ENCODE measurements around the gene SAMD3.

The SAMD3 gene

GRCh38 chr6:130138116-130138908 lies 84.4 kb downstream of the SAMD3 start:
- TF ChIP-seq REST (IDR thresholded peaks at IDR 0.05; ENCODE audit: insufficient read depth in 1 of 2, low read depth in 2 of 2, low read length in 2 of 2) = no peak
- no peak for TF ChIP-seq FOXP2 (optimal IDR thresholded peaks at IDR 0.05; ENCODE audit: borderline replicate concordance, extremely low read depth, extremely low read length, insufficient read depth)

DNA sequence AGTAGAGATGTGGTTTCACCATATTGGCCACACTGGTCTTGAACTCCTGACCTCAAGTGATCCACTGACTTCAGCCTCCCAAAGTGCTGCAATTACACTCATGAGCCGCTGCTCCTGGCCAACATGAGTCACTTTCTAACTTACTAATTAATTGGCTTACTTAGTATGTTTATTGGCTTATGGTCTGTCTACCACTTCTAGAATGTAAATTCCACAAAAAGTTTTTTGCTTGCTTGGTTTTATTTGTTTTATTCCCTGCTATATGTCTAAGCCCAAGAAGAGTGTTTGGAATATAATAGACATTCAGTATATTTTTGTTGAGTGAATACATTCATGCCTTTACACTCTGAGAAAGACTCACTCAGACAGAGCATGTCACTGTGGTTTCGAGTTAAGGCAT lies 86.0 kb downstream of the SAMD3 start:
- no peak for TF ChIP-seq SIN3A (IDR thresholded peaks at IDR 0.05; ENCODE audit: borderline replicate concordance, insufficient read depth, low read length)
- TF ChIP-seq FOXP2 (optimal IDR thresholded peaks at IDR 0.05; ENCODE audit: borderline replicate concordance, extremely low read depth, extremely low read length, insufficient read depth) = no peak
- TF ChIP-seq REST (IDR thresholded peaks at IDR 0.05; ENCODE audit: insufficient read depth in 1 of 2, low read depth in 2 of 2, low read length in 2 of 2) = no peak
- TF ChIP-seq TAF1 (IDR thresholded peaks at IDR 0.05; ENCODE audit: borderline replicate concordance, insufficient read depth, low read length) = no peak
- no peak for TF ChIP-seq POLR2AphosphoS5 (IDR thresholded peaks at IDR 0.05; ENCODE audit: low read depth, low read length)

GRCh38 chr6:130134582-130134981 lies 88.2 kb downstream of the SAMD3 start:
- no peak for TF ChIP-seq SIN3A (IDR thresholded peaks at IDR 0.05; ENCODE audit: borderline replicate concordance, insufficient read depth, low read length)
- TF ChIP-seq POLR2AphosphoS5 (IDR thresholded peaks at IDR 0.05; ENCODE audit: low read depth, low read length) = no peak
- no peak for TF ChIP-seq TAF1 (IDR thresholded peaks at IDR 0.05; ENCODE audit: borderline replicate concordance, insufficient read depth, low read length)
- no peak for TF ChIP-seq FOXP2 (optimal IDR thresholded peaks at IDR 0.05; ENCODE audit: borderline replicate concordance, extremely low read depth, extremely low read length, insufficient read depth)
- TF ChIP-seq REST (IDR thresholded peaks at IDR 0.05; ENCODE audit: insufficient read depth in 1 of 2, low read depth in 2 of 2, low read length in 2 of 2) = no peak

GRCh38 chr6:130132286-130132701 lies 90.5 kb downstream of the SAMD3 start:
- no peak for TF ChIP-seq REST (IDR thresholded peaks at IDR 0.05; ENCODE audit: insufficient read depth in 1 of 2, low read depth in 2 of 2, low read length in 2 of 2)
- no peak for TF ChIP-seq TAF1 (IDR thresholded peaks at IDR 0.05; ENCODE audit: borderline replicate concordance, insufficient read depth, low read length)
- no peak for TF ChIP-seq FOXP2 (optimal IDR thresholded peaks at IDR 0.05; ENCODE audit: borderline replicate concordance, extremely low read depth, extremely low read length, insufficient read depth)
- TF ChIP-seq POLR2AphosphoS5 (IDR thresholded peaks at IDR 0.05; ENCODE audit: low read depth, low read length) = no peak
- TF ChIP-seq SIN3A (IDR thresholded peaks at IDR 0.05; ENCODE audit: borderline replicate concordance, insufficient read depth, low read length) = no peak
